ENCODE data around the gene PEDS1. TPM values are rescaled to one million over a fixed set of nuclear protein-coding genes. Genes with fewer than 3 reads are reported as not detected.

Gene PEDS1
- total RNA-seq, 1 donor from 2014 or later, result 31.0 TPM

DNA sequence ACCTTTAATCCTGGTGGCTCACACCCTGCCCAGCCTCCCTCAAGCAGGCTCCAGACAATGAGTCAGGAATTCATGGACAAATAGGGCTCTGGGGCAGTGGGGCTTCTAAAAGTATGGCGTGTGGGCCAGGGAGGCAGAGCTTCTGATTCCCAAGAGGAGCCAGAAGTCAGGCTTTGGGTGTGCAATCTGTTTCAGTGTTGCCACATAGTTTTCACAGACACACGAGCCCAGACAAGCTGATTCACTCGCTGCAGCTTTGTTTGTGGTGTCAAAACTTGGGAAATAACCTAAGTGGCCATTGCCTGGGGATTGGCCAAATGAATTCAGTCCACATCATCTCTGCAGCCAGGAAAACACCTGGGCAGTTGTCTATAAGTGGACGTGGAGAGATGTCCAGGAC is 9.2 kb downstream of the PEDS1 start:
- H3K36me3 Mint-ChIP-seq (ENCODE audit: insufficient read depth), result peaks cover 25% of the 10 kb centered on the region
- no peak overlapping the region for H3K4me3 Mint-ChIP-seq (ENCODE audit: low read depth)
- no peak for DNase-seq (ENCODE audit: low spot score, unreplicated experiment)

DNA sequence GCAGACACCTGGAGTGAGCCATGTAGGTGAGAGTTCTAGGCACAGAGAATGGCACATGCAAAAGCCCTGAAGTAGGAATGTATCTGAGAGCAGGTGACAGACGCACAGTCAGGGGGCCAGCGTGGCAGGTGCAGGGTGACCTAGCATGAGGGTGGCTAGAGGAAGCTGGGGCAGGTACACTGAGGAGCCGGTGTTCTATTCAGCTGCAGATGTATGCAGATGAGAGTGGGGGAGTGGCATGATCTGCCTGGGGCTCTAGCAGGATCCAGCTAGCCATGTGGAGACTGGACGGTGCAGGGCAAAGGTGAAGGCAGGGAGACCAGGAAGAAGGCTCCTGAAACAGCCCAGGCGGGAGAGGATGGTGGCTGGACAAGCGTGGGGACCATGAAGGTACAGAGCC is 10.7 kb downstream of the PEDS1 start:
- TF ChIP-seq, protein P1, sequence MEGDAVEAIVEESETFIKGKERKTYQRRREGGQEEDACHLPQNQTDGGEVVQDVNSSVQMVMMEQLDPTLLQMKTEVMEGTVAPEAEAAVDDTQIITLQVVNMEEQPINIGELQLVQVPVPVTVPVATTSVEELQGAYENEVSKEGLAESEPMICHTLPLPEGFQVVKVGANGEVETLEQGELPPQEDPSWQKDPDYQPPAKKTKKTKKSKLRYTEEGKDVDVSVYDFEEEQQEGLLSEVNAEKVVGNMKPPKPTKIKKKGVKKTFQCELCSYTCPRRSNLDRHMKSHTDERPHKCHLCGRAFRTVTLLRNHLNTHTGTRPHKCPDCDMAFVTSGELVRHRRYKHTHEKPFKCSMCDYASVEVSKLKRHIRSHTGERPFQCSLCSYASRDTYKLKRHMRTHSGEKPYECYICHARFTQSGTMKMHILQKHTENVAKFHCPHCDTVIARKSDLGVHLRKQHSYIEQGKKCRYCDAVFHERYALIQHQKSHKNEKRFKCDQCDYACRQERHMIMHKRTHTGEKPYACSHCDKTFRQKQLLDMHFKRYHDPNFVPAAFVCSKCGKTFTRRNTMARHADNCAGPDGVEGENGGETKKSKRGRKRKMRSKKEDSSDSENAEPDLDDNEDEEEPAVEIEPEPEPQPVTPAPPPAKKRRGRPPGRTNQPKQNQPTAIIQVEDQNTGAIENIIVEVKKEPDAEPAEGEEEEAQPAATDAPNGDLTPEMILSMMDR (IDR thresholded peaks at IDR 0.05; ENCODE audit: unreplicated experiment), result no peak
- no peak overlapping the region for H3K4me3 Mint-ChIP-seq (ENCODE audit: low read depth)
- no peak overlapping the region for H3K27ac Mint-ChIP-seq
- H3K4me1 Mint-ChIP-seq (ENCODE audit: low read depth), result peaks cover 16% of the 10 kb centered on the region
- no peak for DNase-seq (ENCODE audit: low spot score, unreplicated experiment)
- no peaks in the 10 kb centered on the region for H3K27me3 Mint-ChIP-seq
- peaks cover 23% of the 10 kb centered on the region for H3K36me3 Mint-ChIP-seq (ENCODE audit: insufficient read depth)
- H3K9me3 Mint-ChIP-seq (ENCODE audit: low read depth), result no peaks in the 10 kb centered on the region

More for the DNA sequence above, 9.2 kb downstream of the PEDS1 start:
- H3K27me3 Mint-ChIP-seq, result no peaks in the 10 kb centered on the region
- peak overlapping the region; percentile 74 for H3K27ac Mint-ChIP-seq
- TF ChIP-seq, protein P1 (IDR thresholded peaks at IDR 0.05; ENCODE audit: unreplicated experiment), result no peak
- H3K4me1 Mint-ChIP-seq (ENCODE audit: low read depth), result peaks cover 17% of the 10 kb centered on the region
- H3K9me3 Mint-ChIP-seq (ENCODE audit: low read depth), result no peaks in the 10 kb centered on the region

DNA sequence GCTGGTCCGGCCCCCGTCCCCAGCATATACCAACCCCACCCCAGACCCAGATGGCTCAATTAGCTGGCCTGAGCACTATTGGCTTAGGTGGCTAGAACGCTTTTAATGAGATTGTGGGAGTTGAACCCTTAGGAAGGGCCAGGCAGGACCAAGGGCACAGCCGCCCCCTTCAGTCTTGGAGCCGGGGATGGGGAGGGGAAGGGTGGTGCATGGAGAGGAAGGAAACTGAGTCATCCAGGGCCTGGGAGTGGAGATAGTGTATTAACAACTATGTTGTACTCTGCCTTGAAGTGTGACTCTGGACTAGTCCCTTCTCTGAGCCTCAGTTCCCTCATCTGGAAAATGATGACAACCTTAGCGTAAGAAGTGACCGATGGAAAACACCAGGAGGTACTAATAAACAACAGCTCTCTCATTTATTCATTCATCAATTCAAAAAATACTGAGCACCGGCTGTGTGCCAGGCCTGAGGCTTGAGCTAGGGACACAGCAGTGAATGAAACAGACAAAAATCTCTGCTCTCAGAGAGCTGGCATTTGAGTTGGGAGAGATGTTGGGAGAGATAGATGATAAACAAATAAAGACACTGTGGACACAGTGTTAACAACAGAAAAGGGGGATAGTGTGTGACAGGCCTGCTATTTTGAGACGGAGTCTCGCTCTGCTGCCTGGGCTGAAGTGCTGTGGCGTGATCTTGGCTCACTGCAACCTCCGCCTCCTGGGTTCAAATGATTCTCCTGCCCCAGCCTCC is 11.5 kb downstream of the PEDS1 start:
- Mint-ChIP-seq H3K4me3 (ENCODE audit: low read depth) (no peak overlapping the region), H3K9me3 (ENCODE audit: low read depth) (no peaks in the 10 kb centered on the region), H3K27me3 (no peaks in the 10 kb centered on the region), H3K4me1 (ENCODE audit: low read depth) (peaks cover 12% of the 10 kb centered on the region), H3K27ac (peak overlapping the region; percentile 51), H3K36me3 (ENCODE audit: insufficient read depth) (peaks cover 24% of the 10 kb centered on the region)
- no peak for DNase-seq (ENCODE audit: low spot score, unreplicated experiment)
- TF ChIP-seq, protein P1 (IDR thresholded peaks at IDR 0.05; ENCODE audit: unreplicated experiment), result no peak

DNA sequence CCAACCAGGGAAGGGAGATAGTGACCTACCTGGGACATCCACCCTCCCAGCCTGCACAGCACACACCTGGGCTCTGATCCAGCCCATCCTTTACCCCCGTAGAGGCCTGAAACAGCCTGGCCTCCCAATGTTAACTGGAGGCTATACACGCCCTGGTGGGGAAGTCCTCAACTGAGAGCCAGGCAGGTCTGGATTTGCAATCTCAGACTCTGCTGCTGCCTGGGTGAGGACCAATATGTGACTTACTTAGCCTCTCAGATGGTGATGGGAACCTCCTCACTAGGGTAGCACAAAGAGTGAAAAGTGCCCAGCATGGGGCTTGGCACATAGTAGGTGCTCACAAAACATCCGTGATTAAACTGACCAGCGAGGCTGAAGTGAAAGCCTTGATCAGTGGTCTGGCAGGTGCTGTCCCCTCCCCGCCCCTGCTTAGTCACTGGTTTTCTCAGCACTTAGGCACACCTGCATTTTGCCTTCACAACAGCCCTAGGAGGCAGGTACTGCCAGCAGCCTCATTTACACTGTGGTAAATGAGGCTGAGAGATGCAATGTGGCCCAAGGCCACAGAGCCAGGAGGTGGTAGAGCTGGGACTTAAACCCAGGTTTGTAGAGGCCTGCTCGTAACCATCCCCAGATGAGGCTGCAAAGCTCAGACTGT is 12.4 kb downstream of the PEDS1 start:
- TF ChIP-seq, protein P1 (IDR thresholded peaks at IDR 0.05; ENCODE audit: unreplicated experiment), result no peak
- Mint-ChIP-seq H3K27me3 (no peaks in the 10 kb centered on the region), H3K36me3 (ENCODE audit: insufficient read depth) (peaks cover 23% of the 10 kb centered on the region), H3K4me3 (ENCODE audit: low read depth) (no peak overlapping the region), H3K9me3 (ENCODE audit: low read depth) (no peaks in the 10 kb centered on the region), H3K4me1 (ENCODE audit: low read depth) (peaks cover 7% of the 10 kb centered on the region), H3K27ac (no peak overlapping the region)
- DNase-seq (ENCODE audit: low spot score, unreplicated experiment), result no peak

DNA sequence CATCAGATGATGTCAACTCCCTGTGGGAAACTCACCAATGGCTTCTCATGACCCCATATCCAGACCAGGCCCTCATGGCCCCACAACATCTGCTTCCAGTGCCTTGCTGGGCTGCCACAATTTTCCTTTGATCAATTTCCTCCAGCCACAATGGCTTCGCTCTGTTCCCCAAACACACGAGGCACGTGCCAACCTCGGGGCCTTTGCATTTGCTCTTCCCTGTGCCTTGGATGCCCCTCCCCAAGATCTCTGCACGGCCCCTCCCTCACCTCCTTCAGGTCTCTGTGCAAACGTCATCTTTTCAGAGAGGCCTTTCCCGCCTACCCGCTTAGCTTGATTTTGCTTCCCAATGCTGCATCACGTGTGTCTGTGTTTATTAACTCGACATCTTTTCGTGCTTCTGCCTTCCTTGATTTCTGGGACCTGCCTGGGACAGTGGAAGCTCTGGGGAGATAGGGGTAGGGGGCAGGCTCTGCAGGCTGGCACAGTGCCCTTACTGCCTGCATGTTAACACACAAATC is 13.1 kb downstream of the PEDS1 start:
- DNase-seq (ENCODE audit: low spot score, unreplicated experiment), result no peak
- Mint-ChIP-seq H3K9me3 (ENCODE audit: low read depth) (no peaks in the 10 kb centered on the region), H3K4me1 (ENCODE audit: low read depth) (peaks cover 5% of the 10 kb centered on the region), H3K27ac (no peak overlapping the region), H3K36me3 (ENCODE audit: insufficient read depth) (peaks cover 25% of the 10 kb centered on the region), H3K4me3 (ENCODE audit: low read depth) (no peak overlapping the region), H3K27me3 (no peaks in the 10 kb centered on the region)
- TF ChIP-seq, protein P1 (IDR thresholded peaks at IDR 0.05; ENCODE audit: unreplicated experiment), result no peak
